ENCODE measurements around the gene CPSF2. TPM values are rescaled to one million over a fixed set of nuclear protein-coding genes. Genes with fewer than 3 reads are reported as not detected.

Gene CPSF2
- total and polyA plus RNA-seq, 2 experiments from 2014 or later, result 23.3 to 39.6 TPM

GRCh38 chr14:92105073-92105892 lies 16.5 kb upstream of the CPSF2 start:
- peak overlapping the region; percentile 89 for H2AFZ ChIP-seq
- no peaks in the 10 kb centered on the region for H3K36me3 ChIP-seq (replicated peaks; ENCODE audit: insufficient read depth, low read depth)
- peak overlapping the region; percentile 96 for H3K4me3 ChIP-seq
- peaks cover 48% of the 10 kb centered on the region for H3K79me2 ChIP-seq
- peak overlapping the region; percentile 70 for H3K4me2 ChIP-seq
- peaks cover 5% of the 10 kb centered on the region for H3K27me3 ChIP-seq
- H3K9me3 ChIP-seq (ENCODE audit: low read depth), result no peaks in the 10 kb centered on the region
- WGBS (ENCODE audit: low lambda C conversion rate, missing lambda C conversion rate), result 57% methylated on average over 16 of the region's 16 CpGs
- H3K4me1 ChIP-seq (ENCODE audit: insufficient read depth), result no peaks in the 10 kb centered on the region
- TF ChIP-seq EZH2phosphoT487 (IDR thresholded peaks at IDR 0.05; ENCODE audit: low read depth, severe bottlenecking, unreplicated experiment) (no peak), CTCF (IDR thresholded peaks at IDR 0.05; ENCODE audit: poor library complexity) (no peak), EZH2 (IDR thresholded peaks at IDR 0.05; ENCODE audit: borderline replicate concordance) (no peak)
- DNase-seq (ENCODE audit: low spot score), result no peak
- no peaks in the 10 kb centered on the region for H4K20me1 ChIP-seq (ENCODE audit: insufficient read depth, poor library complexity, severe bottlenecking)
- no peaks in the 10 kb centered on the region for H3K9me2 ChIP-seq (replicated peaks; ENCODE audit: insufficient read depth)
- peak overlapping the region; percentile 95 for H3K27ac ChIP-seq

GRCh38 chr14:92105893-92106142 lies 16.0 kb upstream of the CPSF2 start:
- H2AFZ ChIP-seq, result peak overlapping the region; percentile 89
- DNase-seq (ENCODE audit: low spot score), result peak; percentile 43

GRCh38 chr14:92106143-92106926 lies 15.4 kb upstream of the CPSF2 start, which contains the start of gene ATXN3:
ATXN3 (minus strand) TSS chr14:92106582; CDS start chr14:92106552, 30 bp downstream.
- Histone ChIP-seq H3K4me2 (peak within 1 kb of the TSS; percentile 70), H3K79me2 (peaks cover 40% of the 10 kb centered on the region), H3K27me3 (peaks cover 5% of the 10 kb centered on the region), H3K9me2 (replicated peaks; ENCODE audit: insufficient read depth) (no peaks in the 10 kb centered on the region), H3K4me1 (ENCODE audit: insufficient read depth) (no peaks in the 10 kb centered on the region), H3K4me3 (peak within 1 kb of the TSS; percentile 96), H3K27ac (peak within 1 kb of the TSS; percentile 95), H3K9me3 (ENCODE audit: low read depth) (no peaks in the 10 kb centered on the region), H4K20me1 (ENCODE audit: insufficient read depth, poor library complexity, severe bottlenecking) (no peaks in the 10 kb centered on the region), H2AFZ (peak within 1 kb of the TSS; percentile 89), H3K36me3 (replicated peaks; ENCODE audit: insufficient read depth, low read depth) (no peaks in the 10 kb centered on the region)
- WGBS (ENCODE audit: low lambda C conversion rate, missing lambda C conversion rate), result 3% methylated on average over 31 of the region's 66 CpGs
- TF ChIP-seq EZH2phosphoT487 (IDR thresholded peaks at IDR 0.05; ENCODE audit: low read depth, severe bottlenecking, unreplicated experiment), result no peak
- no peak for TF ChIP-seq EZH2 (IDR thresholded peaks at IDR 0.05; ENCODE audit: borderline replicate concordance)
- peak; percentile 83 for TF ChIP-seq CTCF (IDR thresholded peaks at IDR 0.05; ENCODE audit: poor library complexity)
- peak; percentile 99 for DNase-seq (ENCODE audit: low spot score)

More at GRCh38 chr14:92105893-92106142, 16.0 kb upstream of the CPSF2 start:
- under 1% methylated on average over 10 of the region's 10 CpGs for WGBS (ENCODE audit: low lambda C conversion rate, missing lambda C conversion rate)
- H3K9me3 ChIP-seq (ENCODE audit: low read depth), result no peaks in the 10 kb centered on the region
- H3K36me3 ChIP-seq (replicated peaks; ENCODE audit: insufficient read depth, low read depth), result no peaks in the 10 kb centered on the region
- H3K27me3 ChIP-seq, result peaks cover 5% of the 10 kb centered on the region
- no peaks in the 10 kb centered on the region for H3K4me1 ChIP-seq (ENCODE audit: insufficient read depth)
- peak overlapping the region; percentile 70 for H3K4me2 ChIP-seq
- H3K27ac ChIP-seq, result peak overlapping the region; percentile 95
- peak overlapping the region; percentile 96 for H3K4me3 ChIP-seq
- no peaks in the 10 kb centered on the region for H4K20me1 ChIP-seq (ENCODE audit: insufficient read depth, poor library complexity, severe bottlenecking)
- H3K9me2 ChIP-seq (replicated peaks; ENCODE audit: insufficient read depth), result no peaks in the 10 kb centered on the region
- peaks cover 44% of the 10 kb centered on the region for H3K79me2 ChIP-seq
- no peak for TF ChIP-seq EZH2phosphoT487 (IDR thresholded peaks at IDR 0.05; ENCODE audit: low read depth, severe bottlenecking, unreplicated experiment)
- TF ChIP-seq CTCF (IDR thresholded peaks at IDR 0.05; ENCODE audit: poor library complexity), result no peak
- no peak for TF ChIP-seq EZH2 (IDR thresholded peaks at IDR 0.05; ENCODE audit: borderline replicate concordance)
